Endodermal cell (in vitro differentiated cells): Measurements from ENCODE around the gene DLG1. TPM values are rescaled to one million over a fixed set of nuclear protein-coding genes. Genes with fewer than 3 reads are reported as not detected.

Experiments used
- DNase-seq: peaks from one replicate; pipeline ENCODE4 v3.0.0-alpha.2; 2017
- H3K27ac ChIP-seq: 2 replicates; pipeline ENCODE4 v1.5.1; 2013; ENCODE audit warnings: mild to moderate bottlenecking, low read depth, low read length, moderate library complexity
- H3K27me3 ChIP-seq: 2 replicates; pipeline ENCODE4 v1.6.1; 2013; ENCODE audit warnings: mild to moderate bottlenecking, low read length, moderate library complexity; ENCODE audit not compliant: insufficient read depth, control insufficient read depth, poor library complexity, severe bottlenecking
- H3K36me3 ChIP-seq: 2 replicates; pipeline ENCODE4 v1.7.0; 2013; ENCODE audit warnings: mild to moderate bottlenecking, low read length, moderate library complexity; ENCODE audit not compliant: control insufficient read depth, insufficient read depth
- H3K4me1 ChIP-seq: one replicate; pipeline ENCODE4 v1.7.0; 2013; ENCODE audit warnings: low read length; ENCODE audit not compliant: control insufficient read depth, insufficient read depth
- H3K4me3 ChIP-seq: 2 replicates; pipeline ENCODE4 v1.5.1; 2013; ENCODE audit warnings: mild to moderate bottlenecking, low read length, moderate library complexity
- H3K9ac ChIP-seq: 2 replicates; pipeline ENCODE4 v1.6.1; 2013; ENCODE audit warnings: mild to moderate bottlenecking, low read length, moderate library complexity; ENCODE audit not compliant: poor library complexity, severe bottlenecking; ENCODE audit errors: extremely low read depth
- H3K9me3 ChIP-seq: 2 replicates; pipeline ENCODE4 v1.6.1; 2013; ENCODE audit warnings: mild to moderate bottlenecking, low read length, moderate library complexity; ENCODE audit not compliant: control insufficient read depth
- H3K27ac Mint-ChIP-seq: 2 replicates; pipeline ENCODE4 v1.8.0; 2020; ENCODE audit warnings: mixed read lengths
- H3K27me3 Mint-ChIP-seq: 2 replicates; pipeline ENCODE4 v1.8.0; 2021; ENCODE audit warnings: mild to moderate bottlenecking, mixed read lengths; ENCODE audit not compliant: insufficient read depth
- H3K36me3 Mint-ChIP-seq: 2 replicates; pipeline ENCODE4 v1.8.0; 2020; ENCODE audit warnings: low read depth, mixed read lengths
- H3K4me1 Mint-ChIP-seq: 2 replicates; pipeline ENCODE4 v1.8.0; 2020; ENCODE audit warnings: mixed read lengths
- H3K4me3 Mint-ChIP-seq: 2 replicates; pipeline ENCODE4 v1.8.0; 2020; ENCODE audit warnings: mild to moderate bottlenecking, moderate library complexity, mixed read lengths
- H3K9me3 Mint-ChIP-seq: 2 replicates; pipeline ENCODE4 v1.8.0; 2020; ENCODE audit warnings: mild to moderate bottlenecking, mixed read lengths
- CTCF ChIP-seq: fragments of 200-600 bp; sonication (generic); conservative IDR thresholded peaks from 2 replicates; pipeline ENCODE4 v1.5.0; 2021; ENCODE audit warnings: antibody characterized with exemption, mild to moderate bottlenecking
- WGBS, 2 experiments: methylation state at CpG; one replicate each; pipeline versions ENCODE4 v1.1.5 to v1.1.7; 2013; ENCODE audit warnings: missing lambda C conversion rate in 2 of 2, mixed read lengths in 1 of 2; ENCODE audit not compliant: insufficient coverage in 1 of 2, insufficient read length in 1 of 2; 5-methylcytosine and 5-hydroxymethylcytosine counted together
- total RNA-seq, 2 donors: library from RNA; stranded (reverse); fragmentation: NEBNext Ultra II Directional in 1 of 2; extraction: Animal tissue kit (Norgen Biotek cat#: 25700) in 1 of 2; gene quantifications; 2 replicates in 1 of 2; 3 replicates in 1 of 2; pipeline ENCODE4 v1.2.1, GENCODE V29; 2021

Gene DLG1
- total RNA-seq, 2 donors from 2014 or later: 78.7 to 96.9 TPM

GRCh38 chr3:197317250-197317963 is 19.0 kb upstream of the DLG1 start:
- no peaks in the 10 kb centered on the region for H3K4me1 ChIP-seq
- peaks cover 27% of the 10 kb centered on the region for H3K9me3 Mint-ChIP-seq

GRCh38 chr3:197312431-197312830 is 14.0 kb upstream of the DLG1 start:
- peaks cover 1% of the 10 kb centered on the region for H3K4me1 Mint-ChIP-seq
- peaks cover 2% of the 10 kb centered on the region for H3K9me3 Mint-ChIP-seq
- H3K27ac Mint-ChIP-seq: no peak overlapping the region
- no peak for DNase-seq
- no peak overlapping the region for H3K27ac ChIP-seq
- no peaks in the 10 kb centered on the region for H3K9me3 ChIP-seq
- no peaks in the 10 kb centered on the region for H3K4me1 ChIP-seq
- H3K4me3 Mint-ChIP-seq: no peak overlapping the region
- no peaks in the 10 kb centered on the region for H3K36me3 Mint-ChIP-seq
- H3K4me3 ChIP-seq: no peak overlapping the region
- peaks cover 13% of the 10 kb centered on the region for H3K27me3 ChIP-seq
- WGBS, 2 experiments: 92% methylated on average over 1 of the region's 1 CpG; no CpG with 5 or more reads in 1 of the 2 experiments
- no peak for TF ChIP-seq CTCF
- H3K36me3 ChIP-seq: no peaks in the 10 kb centered on the region
- H3K27me3 Mint-ChIP-seq: peaks cover 45% of the 10 kb centered on the region
- no peak overlapping the region for H3K9ac ChIP-seq

More at GRCh38 chr3:197317250-197317963, 19.0 kb upstream of the DLG1 start:
- no peak overlapping the region for H3K4me3 ChIP-seq
- no peak overlapping the region for H3K9ac ChIP-seq
- Mint-ChIP-seq H3K4me3 (no peak overlapping the region), H3K36me3 (no peaks in the 10 kb centered on the region), H3K27ac (no peak overlapping the region), H3K27me3 (peaks cover 12% of the 10 kb centered on the region), H3K4me1 (peaks cover 12% of the 10 kb centered on the region)
- no peaks in the 10 kb centered on the region for H3K36me3 ChIP-seq
- no peak for DNase-seq
- no peak for TF ChIP-seq CTCF
- no peak overlapping the region for H3K27ac ChIP-seq
- 90 to 95% methylated on average over 6 to 9 of the region's 9 CpGs for WGBS, 2 experiments
- no peaks in the 10 kb centered on the region for H3K27me3 ChIP-seq
- peaks cover 15% of the 10 kb centered on the region for H3K9me3 ChIP-seq

- H3K4me1 ChIP-seq: no peaks in the 10 kb centered on the region
- no peaks in the 10 kb centered on the region for H3K9me3 ChIP-seq
- no peak for TF ChIP-seq CTCF
- no peaks in the 10 kb centered on the region for H3K4me1 Mint-ChIP-seq
- H3K9me3 Mint-ChIP-seq: peaks cover 2% of the 10 kb centered on the region
- peaks cover 54% of the 10 kb centered on the region for H3K27me3 Mint-ChIP-seq
- 87% methylated on average over 2 of the region's 3 CpGs; no CpG with 5 or more reads in 1 of the 2 experiments for WGBS, 2 experiments
- no peaks in the 10 kb centered on the region for H3K36me3 Mint-ChIP-seq
- no peak overlapping the region for H3K4me3 Mint-ChIP-seq
- H3K27ac ChIP-seq: no peak overlapping the region
- H3K4me3 ChIP-seq: no peak overlapping the region
- no peak overlapping the region for H3K27ac Mint-ChIP-seq
- H3K36me3 ChIP-seq: no peaks in the 10 kb centered on the region
- H3K9ac ChIP-seq: no peak overlapping the region
- DNase-seq: no peak
- peaks cover 22% of the 10 kb centered on the region for H3K27me3 ChIP-seq
Measured at GRCh38 chr3:197311591-197311990, 13.2 kb upstream of the DLG1 start.
